MCF 10A (cell line): Measurements from ENCODE around the gene FLRT1. TPM values are rescaled to one million over a fixed set of nuclear protein-coding genes. Genes with fewer than 3 reads are reported as not detected.

Source experiments
- BruUV-seq: library from RNA; stranded (reverse); fragments of 400-500 nt; replicated peaks from 2 replicates; lab custom pipeline; 2021; lab: Mats Ljungman, UMichigan
- CTCF ChIA-PET: fragments of 300-600 bp; sonication (Branson Sonifier 250); formaldehyde crosslinking; extraction: SDS; loops from one replicate; lab custom pipeline; 2021; ENCODE audit warnings: antibody characterized with exemption, inconsistent platforms; lab: Yijun Ruan, JAX
- POLR2A ChIA-PET: fragments of 300-600, 350-650 bp; sonication (Branson Sonifier 250); formaldehyde crosslinking; extraction: SDS; loops from one replicate; lab custom pipeline; 2020; ENCODE audit warnings: antibody characterized with exemption, inconsistent platforms; lab: Yijun Ruan, JAX
- DNase-seq: peaks from one replicate; pipeline ENCODE4 v3.0.0-alpha.2; 2018; ENCODE audit not compliant: unreplicated experiment
- H3K27ac Mint-ChIP-seq: one replicate; pipeline ENCODE4 v1.8.0; 2022; ENCODE audit warnings: mild to moderate bottlenecking, low read depth, mixed read lengths; ENCODE audit not compliant: unreplicated experiment
- H3K27me3 Mint-ChIP-seq: one replicate; pipeline ENCODE4 v1.8.0; 2022; ENCODE audit warnings: mixed read lengths; ENCODE audit not compliant: insufficient read depth, unreplicated experiment
- H3K36me3 Mint-ChIP-seq: one replicate; pipeline ENCODE4 v1.8.0; 2022; ENCODE audit warnings: mild to moderate bottlenecking, moderate library complexity, mixed read lengths; ENCODE audit not compliant: insufficient read depth, unreplicated experiment
- H3K4me1 Mint-ChIP-seq: one replicate; pipeline ENCODE4 v1.8.0; 2022; ENCODE audit warnings: mixed read lengths; ENCODE audit not compliant: insufficient read depth, unreplicated experiment
- H3K4me3 Mint-ChIP-seq: one replicate; pipeline ENCODE4 v1.8.0; 2022; ENCODE audit warnings: mild to moderate bottlenecking, moderate library complexity, mixed read lengths; ENCODE audit not compliant: unreplicated experiment
- H3K9me3 Mint-ChIP-seq: one replicate; pipeline ENCODE4 v1.8.0; 2022; ENCODE audit warnings: mixed read lengths; ENCODE audit not compliant: unreplicated experiment
- CTCF ChIP-seq: fragments of 200-600 bp; IDR thresholded peaks from one replicate; pipeline ENCODE4 v1.8.0; 2022; ENCODE audit warnings: antibody characterized with exemption, mild to moderate bottlenecking; ENCODE audit not compliant: unreplicated experiment
- intact Hi-C: fragments of 100-400 bp; cut with micrococcal nuclease; formaldehyde crosslinking; loops from 2 replicates; pipeline ENCODE4 v1.14.1; 2022
- total RNA-seq: library from RNA; stranded (reverse); gene quantifications from 2 replicates; pipeline ENCODE4 v1.2.3, GENCODE V29; 2022

FLRT1 gene
- total RNA-seq, 1 experiment from 2014 or later: 2.7 TPM

- ChIA-PET CTCF (no interaction called here), POLR2A (interaction anchor here (1.2 kb wide), 1 partner anchor 14 kb away, joined by 3 read pairs; no protein-coding TSS in a partner anchor)
- Mint-ChIP-seq H3K27me3 (no peaks in the 10 kb centered on the region), H3K27ac (no peak overlapping the region), H3K4me1 (peaks cover 23% of the 10 kb centered on the region), H3K9me3 (no peaks in the 10 kb centered on the region), H3K36me3 (peaks cover 75% of the 10 kb centered on the region), H3K4me3 (no peak overlapping the region)
- intact Hi-C loops: no loop called here
- BruUV-seq: no TSS peak
- no peak for DNase-seq
- TF ChIP-seq CTCF: no peak
Measured at GRCh38 chr11:63991558-63991957, 44.2 kb upstream of the FLRT1 start.

GRCh38 chr11:63993100-63993499, 42.6 kb upstream of the FLRT1 start:
- H3K4me3 Mint-ChIP-seq: no peak overlapping the region
- intact Hi-C loops: no loop called here
- POLR2A ChIA-PET: no interaction called here
- peaks cover 85% of the 10 kb centered on the region for H3K36me3 Mint-ChIP-seq
- TF ChIP-seq CTCF: no peak
- no peaks in the 10 kb centered on the region for H3K9me3 Mint-ChIP-seq
- H3K27me3 Mint-ChIP-seq: no peaks in the 10 kb centered on the region
- DNase-seq: no peak
- no TSS peak for BruUV-seq
- CTCF ChIA-PET: no interaction called here
- peaks cover 18% of the 10 kb centered on the region for H3K4me1 Mint-ChIP-seq
- no peak overlapping the region for H3K27ac Mint-ChIP-seq

GRCh38 chr11:63993993-63994392, 41.7 kb upstream of the FLRT1 start:
- H3K4me3 Mint-ChIP-seq: no peak overlapping the region
- TF ChIP-seq CTCF: no peak
- H3K27me3 Mint-ChIP-seq: no peaks in the 10 kb centered on the region
- H3K9me3 Mint-ChIP-seq: no peaks in the 10 kb centered on the region
- H3K27ac Mint-ChIP-seq: no peak overlapping the region
- no TSS peak for BruUV-seq
- DNase-seq: no peak
- peaks cover 83% of the 10 kb centered on the region for H3K36me3 Mint-ChIP-seq
- peaks cover 18% of the 10 kb centered on the region for H3K4me1 Mint-ChIP-seq
- intact Hi-C loops: no loop called here
- POLR2A ChIA-PET: no interaction called here
- CTCF ChIA-PET: no interaction called here

- Mint-ChIP-seq H3K4me1 (peaks cover 16% of the 10 kb centered on the region), H3K27ac (no peak overlapping the region), H3K27me3 (no peaks in the 10 kb centered on the region), H3K36me3 (peaks cover 57% of the 10 kb centered on the region), H3K4me3 (no peak overlapping the region), H3K9me3 (no peaks in the 10 kb centered on the region)
- no TSS peak for BruUV-seq
- DNase-seq: no peak
- TF ChIP-seq CTCF: no peak
- intact Hi-C loops: no loop called here
- POLR2A ChIA-PET: interaction anchor here (0.7 kb wide), 1 partner anchor 30 kb away, joined by 4 read pairs; no protein-coding TSS in a partner anchor
- CTCF ChIA-PET: interaction anchor here (0.6 to 0.7 kb wide), 2 partner anchors 30 to 96 kb away, joined by 3 to 4 read pairs; no protein-coding TSS in a partner anchor
Measured at GRCh38 chr11:63996512-63996911, 39.2 kb upstream of the FLRT1 start.
